ENCODE data around the gene USP22. TPM values are rescaled to one million over a fixed set of nuclear protein-coding genes. Genes with fewer than 3 reads are reported as not detected.
A peak's percentile ranks its signal among the peaks of the same experiment; 100 is the strongest.

The USP22 gene
- total and polyA plus RNA-seq, 2 of the 8 experiments (the other 6 are each of a cell fraction or from before 2014, with no cell fraction given), result 221 to 316 TPM

DNA sequence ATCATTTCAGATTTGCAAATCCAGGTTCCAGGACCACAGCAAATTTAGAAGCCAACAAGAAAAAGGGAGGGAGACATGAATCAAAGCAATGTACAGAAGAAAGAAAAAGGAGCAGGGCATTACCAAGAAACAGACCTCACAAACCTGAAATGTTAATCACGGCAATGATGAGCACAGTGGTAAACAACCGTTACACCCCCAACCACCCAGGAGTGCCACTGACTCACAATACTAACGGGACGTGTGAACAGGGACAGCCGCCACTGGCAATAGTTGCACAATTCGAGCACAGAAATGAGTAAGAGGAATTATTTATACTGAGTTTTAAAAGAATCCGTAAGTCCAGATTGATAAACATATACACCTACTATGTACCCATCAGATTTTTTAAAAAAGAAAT is 13.8 kb downstream of the USP22 start:
- ChIA-PET POLR2A (ENCODE audit: partially characterized antibody) (interaction anchor here (1.2 to 1.7 kb wide), 2 partner anchors 8 to 10 kb away, joined by 3 to 9 read pairs; no protein-coding TSS in a partner anchor), CTCF (ENCODE audit: partially characterized antibody) (interaction anchor here (0.6 kb wide), 1 partner anchor 23 kb away, joined by 4 read pairs; no protein-coding TSS in a partner anchor)
- Histone ChIP-seq H3K4me3 (ENCODE audit: extremely low read depth in 1 of 4, insufficient read depth in 2 of 4, low read depth in 3 of 4, low read length in 4 of 4) (no peak overlapping the region), H2AK5ac (ENCODE audit: low read depth, low read length) (no peak overlapping the region), H3K14ac (ENCODE audit: insufficient read length) (no peak overlapping the region), H3K23me2 (ENCODE audit: low read depth, low read length) (no peaks in the 10 kb centered on the region), H3K9ac (replicated peaks in 1 of 4; ENCODE audit: extremely low read depth in 1 of 4, low read depth in 3 of 4, low read length in 3 of 4) (0 out of 7 replicates have a peak overlapping the region, but pooled peaks of 1 of the 4 experiments have one; percentile 2), H4K5ac (ENCODE audit: insufficient read length, low read depth, low read length) (no peak overlapping the region), H3K79me1 (ENCODE audit: low read depth, low read length) (peaks cover 15% of the 10 kb centered on the region), H2BK20ac (ENCODE audit: low read length) (no peak overlapping the region), H3K27me3 (replicated peaks in 1 of 4; ENCODE audit: control insufficient read depth in 3 of 4, extremely low read depth in 1 of 4, insufficient read depth in 3 of 4, low read length in 3 of 4) (no peaks in the 10 kb centered on the region), H3K4me2 (ENCODE audit: insufficient read depth in 1 of 2, low read depth in 2 of 2, low read length in 2 of 2) (peak overlapping the region in 1 of 2 experiments; percentile 22; a peak in 1 of 4 replicates), H2BK12ac (ENCODE audit: low read depth, low read length) (no peak overlapping the region), H3K4ac (replicated peaks; ENCODE audit: insufficient read length, low read depth, low read length) (no peak overlapping the region), H3K18ac (ENCODE audit: extremely low read depth, low read length) (no peak overlapping the region), H2BK120ac (replicated peaks; ENCODE audit: low read depth, low read length) (no peak overlapping the region), H2BK5ac (ENCODE audit: low read depth, low read length) (0 out of 2 replicates have a peak overlapping the region, but pooled peaks have one; percentile 6), H4K20me1 (replicated peaks in 1 of 2; ENCODE audit: control insufficient read depth in 1 of 2, insufficient read depth in 2 of 2, low read length in 2 of 2) (peaks cover 58 to 66% of the 10 kb centered on the region in 2 experiments), H3K79me2 (ENCODE audit: control insufficient read depth in 1 of 2, insufficient read depth in 2 of 2, low read length in 2 of 2) (peaks cover 90 to 100% of the 10 kb centered on the region in 2 experiments), H3K56ac (replicated peaks; ENCODE audit: insufficient read length, low read depth, low read length) (no peak overlapping the region), H4K8ac (ENCODE audit: extremely low read depth, insufficient read depth, low read length) (no peak overlapping the region), H4K91ac (replicated peaks; ENCODE audit: insufficient read length, low read length) (no peak overlapping the region), H3K4me1 (replicated peaks in 1 of 4; ENCODE audit: control insufficient read depth in 3 of 4, insufficient read depth in 4 of 4, low read length in 3 of 4) (peaks cover 0 to 6% (median 1%) of the 10 kb centered on the region in 4 experiments; a peak in 3 of 7 replicates), H2AFZ (ENCODE audit: low read length) (no peak overlapping the region), H3K9me3 (ENCODE audit: insufficient read depth in 2 of 2, low read depth in 1 of 2, low read length in 1 of 2) (no peaks in the 10 kb centered on the region), H3K36me3 (ENCODE audit: control insufficient read depth in 2 of 4, insufficient read depth in 4 of 4, low read length in 3 of 4) (peaks cover 11 to 52% (median 37%) of the 10 kb centered on the region in 4 experiments), H3K23ac (ENCODE audit: insufficient read length) (no peak overlapping the region), H2BK15ac (ENCODE audit: low read length) (no peak overlapping the region), H3K27ac (ENCODE audit: low read depth, low read length) (no peak overlapping the region)
- WGBS, 2 experiments (ENCODE audit: extremely low coverage in 1 of 2, insufficient coverage in 1 of 2, insufficient read length in 1 of 2, insufficient replicate concordance in 2 of 2, low coverage in 1 of 2, low lambda C conversion rate in 2 of 2, missing lambda C conversion rate in 1 of 2), result 84% methylated on average over 7 of the region's 7 CpGs; no CpG with 5 or more reads in 1 of the 2 experiments
- DNase-seq (ENCODE audit: low read depth in 1 of 2, low spot score in 2 of 2), result no peak
- no peak for FAIRE-seq
- TF ChIP-seq POLR2A (IDR thresholded peaks at IDR 0.05; ENCODE audit: control extremely low read depth in 1 of 2, low read depth in 2 of 2, low read length in 2 of 2) (no peak), RBBP5 (IDR thresholded peaks at IDR 0.05; ENCODE audit: borderline replicate concordance, low read depth, low read length) (no peak), BCL11A (IDR thresholded peaks at IDR 0.05; ENCODE audit: low read depth in 2 of 2, low read length in 2 of 2) (no peak), E2F6 (IDR thresholded peaks at IDR 0.05) (no peak), HDAC6 (IDR thresholded peaks at IDR 0.05; ENCODE audit: low read depth, low read length) (no peak), SRF (IDR thresholded peaks at IDR 0.05; ENCODE audit: low read depth, low read length) (no peak), JUND (IDR thresholded peaks at IDR 0.05; ENCODE audit: low read length) (no peak), ATF3 (IDR thresholded peaks at IDR 0.05; ENCODE audit: insufficient read depth, low read depth, low read length) (no peak), SIX5 (IDR thresholded peaks at IDR 0.05; ENCODE audit: low read depth, low read length) (no peak)
- TF ChIP-seq, protein P1, sequence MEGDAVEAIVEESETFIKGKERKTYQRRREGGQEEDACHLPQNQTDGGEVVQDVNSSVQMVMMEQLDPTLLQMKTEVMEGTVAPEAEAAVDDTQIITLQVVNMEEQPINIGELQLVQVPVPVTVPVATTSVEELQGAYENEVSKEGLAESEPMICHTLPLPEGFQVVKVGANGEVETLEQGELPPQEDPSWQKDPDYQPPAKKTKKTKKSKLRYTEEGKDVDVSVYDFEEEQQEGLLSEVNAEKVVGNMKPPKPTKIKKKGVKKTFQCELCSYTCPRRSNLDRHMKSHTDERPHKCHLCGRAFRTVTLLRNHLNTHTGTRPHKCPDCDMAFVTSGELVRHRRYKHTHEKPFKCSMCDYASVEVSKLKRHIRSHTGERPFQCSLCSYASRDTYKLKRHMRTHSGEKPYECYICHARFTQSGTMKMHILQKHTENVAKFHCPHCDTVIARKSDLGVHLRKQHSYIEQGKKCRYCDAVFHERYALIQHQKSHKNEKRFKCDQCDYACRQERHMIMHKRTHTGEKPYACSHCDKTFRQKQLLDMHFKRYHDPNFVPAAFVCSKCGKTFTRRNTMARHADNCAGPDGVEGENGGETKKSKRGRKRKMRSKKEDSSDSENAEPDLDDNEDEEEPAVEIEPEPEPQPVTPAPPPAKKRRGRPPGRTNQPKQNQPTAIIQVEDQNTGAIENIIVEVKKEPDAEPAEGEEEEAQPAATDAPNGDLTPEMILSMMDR (IDR thresholded peaks at IDR 0.05; ENCODE audit: control extremely low read depth in 1 of 3, insufficient read depth in 1 of 3, low read depth in 1 of 3, low read length in 3 of 3), result no peak

Measured in H1 (cell line).